ENCODE measurements around the gene STRIP1. TPM values are rescaled to one million over a fixed set of nuclear protein-coding genes. Genes with fewer than 3 reads are reported as not detected.

Gene STRIP1
- total RNA-seq, 6 experiments from 2014 or later, result 9.9 to 15.5 (median 12.4) TPM

DNA sequence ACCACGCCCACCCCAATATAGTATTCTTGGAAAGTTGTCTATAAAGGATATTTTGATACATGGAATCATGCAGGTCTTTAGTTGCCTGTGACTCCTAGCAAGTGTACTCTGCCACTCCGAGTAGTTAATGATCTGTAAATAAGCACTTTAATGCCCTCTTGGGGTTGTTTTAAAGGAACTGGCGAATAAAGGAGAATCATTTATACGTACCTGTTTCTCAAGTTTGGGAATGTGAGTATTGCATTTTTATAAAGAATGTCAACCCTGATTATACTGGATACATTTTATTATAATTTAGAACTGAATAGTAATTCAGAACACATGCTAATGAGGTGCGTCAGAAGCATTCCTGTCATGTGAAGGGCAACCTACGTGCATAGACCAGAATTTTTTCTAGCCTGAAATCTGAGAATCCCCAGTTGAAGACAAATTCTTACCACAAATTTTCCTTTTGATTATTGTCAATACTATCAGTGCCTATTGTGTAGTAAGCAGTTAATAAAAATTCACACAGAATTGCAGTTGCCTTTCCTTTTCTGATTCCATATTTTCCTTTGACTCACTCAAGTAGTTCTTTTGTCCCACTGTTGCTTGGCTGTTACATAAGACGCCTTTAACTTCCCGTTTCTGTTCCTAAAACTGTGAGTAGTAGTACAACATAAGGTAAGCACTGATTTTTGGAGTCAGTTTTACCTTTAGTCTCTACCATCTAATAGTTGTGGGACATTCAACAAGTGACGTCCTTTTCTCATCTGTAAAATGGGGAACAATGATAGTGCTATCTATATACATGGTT is 44.7 kb upstream of the STRIP1 start:
- WGBS (ENCODE audit: insufficient coverage, low coverage, low lambda C conversion rate, missing lambda C conversion rate), result 67% methylated on average over 9 of the region's 9 CpGs
- intact Hi-C loops (cut with DNase I), result no loop called here
- no peak overlapping the region for H3K27ac ChIP-seq

DNA sequence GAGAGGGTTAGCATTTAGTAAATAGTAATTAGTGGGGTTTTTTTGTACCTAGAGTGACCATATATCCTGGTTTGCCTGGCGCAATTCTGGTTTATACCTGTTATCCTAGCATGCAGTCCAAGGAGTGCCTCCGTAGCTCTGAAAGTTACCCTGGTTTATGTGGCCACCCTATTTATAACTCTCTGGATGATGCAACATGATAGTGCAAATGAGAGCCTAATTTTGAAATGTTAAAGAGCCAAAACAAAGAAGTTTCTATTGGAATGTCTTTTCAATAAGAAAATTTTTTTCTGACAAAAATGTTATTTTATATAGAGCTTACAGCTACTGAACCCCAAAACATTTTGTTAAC is 44.1 kb upstream of the STRIP1 start:
- H3K27ac ChIP-seq, result no peak overlapping the region
- H3K36me3 ChIP-seq, result no peaks in the 10 kb centered on the region
- ATAC-seq (peak in 3 of 4 donors; percentile 12 to 30 (median 29)), DNase-seq (no peak)
- peaks cover 0 to 65% (median 24%) of the 10 kb centered on the region in 4 donors for H3K4me1 ChIP-seq
- no peaks in the 10 kb centered on the region for H3K9me3 ChIP-seq
- intact Hi-C loops (cut with DNase I), result no loop called here
- WGBS (ENCODE audit: insufficient coverage, low coverage, low lambda C conversion rate, missing lambda C conversion rate), result 53% methylated on average over 2 of the region's 2 CpGs
- H3K27me3 ChIP-seq, result no peaks in the 10 kb centered on the region
- no peak overlapping the region for H3K4me3 ChIP-seq
- TF ChIP-seq, protein P1, sequence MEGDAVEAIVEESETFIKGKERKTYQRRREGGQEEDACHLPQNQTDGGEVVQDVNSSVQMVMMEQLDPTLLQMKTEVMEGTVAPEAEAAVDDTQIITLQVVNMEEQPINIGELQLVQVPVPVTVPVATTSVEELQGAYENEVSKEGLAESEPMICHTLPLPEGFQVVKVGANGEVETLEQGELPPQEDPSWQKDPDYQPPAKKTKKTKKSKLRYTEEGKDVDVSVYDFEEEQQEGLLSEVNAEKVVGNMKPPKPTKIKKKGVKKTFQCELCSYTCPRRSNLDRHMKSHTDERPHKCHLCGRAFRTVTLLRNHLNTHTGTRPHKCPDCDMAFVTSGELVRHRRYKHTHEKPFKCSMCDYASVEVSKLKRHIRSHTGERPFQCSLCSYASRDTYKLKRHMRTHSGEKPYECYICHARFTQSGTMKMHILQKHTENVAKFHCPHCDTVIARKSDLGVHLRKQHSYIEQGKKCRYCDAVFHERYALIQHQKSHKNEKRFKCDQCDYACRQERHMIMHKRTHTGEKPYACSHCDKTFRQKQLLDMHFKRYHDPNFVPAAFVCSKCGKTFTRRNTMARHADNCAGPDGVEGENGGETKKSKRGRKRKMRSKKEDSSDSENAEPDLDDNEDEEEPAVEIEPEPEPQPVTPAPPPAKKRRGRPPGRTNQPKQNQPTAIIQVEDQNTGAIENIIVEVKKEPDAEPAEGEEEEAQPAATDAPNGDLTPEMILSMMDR (IDR thresholded peaks at IDR 0.05), result no peak
- TF ChIP-seq POLR2A (IDR thresholded peaks at IDR 0.05), result no peak

More for the DNA sequence above, 44.7 kb upstream of the STRIP1 start:
- no peak for DNase-seq
- Histone ChIP-seq H3K9me3 (no peaks in the 10 kb centered on the region), H3K27me3 (no peaks in the 10 kb centered on the region), H3K4me3 (no peak overlapping the region), H3K4me1 (peaks cover 0 to 59% (median 19%) of the 10 kb centered on the region in 4 donors), H3K36me3 (no peaks in the 10 kb centered on the region)
- TF ChIP-seq, protein P1 (IDR thresholded peaks at IDR 0.05), result no peak
- TF ChIP-seq POLR2A (IDR thresholded peaks at IDR 0.05), result no peak
- no peak for ATAC-seq

DNA sequence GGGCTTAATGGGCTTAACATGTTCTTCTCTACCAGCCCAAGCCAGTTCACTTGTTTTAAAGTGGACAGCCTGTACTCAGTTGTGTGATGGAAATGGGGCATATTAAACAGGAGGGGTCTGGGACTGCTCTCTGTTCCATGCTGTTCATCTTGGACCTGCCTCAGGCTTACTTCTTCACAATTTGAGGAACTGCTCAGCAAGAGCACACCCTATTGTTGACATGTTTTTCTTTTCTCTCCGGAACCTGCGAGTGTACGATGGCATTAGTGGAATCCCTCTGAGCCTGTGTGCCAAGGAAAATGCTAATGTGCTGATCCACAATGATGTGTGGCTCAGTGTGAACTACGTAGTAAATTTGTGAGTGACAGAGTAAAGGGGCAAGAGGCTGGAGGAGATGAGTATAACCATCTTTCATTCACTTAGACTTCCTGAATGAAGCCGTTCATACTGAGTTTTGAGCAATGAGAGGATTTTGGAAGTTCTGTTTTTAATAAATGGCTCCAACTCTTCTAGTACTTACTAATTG is 43.0 kb upstream of the STRIP1 start:
- Histone ChIP-seq H3K27ac (no peak overlapping the region), H3K9me3 (no peaks in the 10 kb centered on the region), H3K4me1 (peaks cover 0 to 61% (median 24%) of the 10 kb centered on the region in 4 donors), H3K27me3 (no peaks in the 10 kb centered on the region), H3K36me3 (no peaks in the 10 kb centered on the region), H3K4me3 (no peak overlapping the region)
- TF ChIP-seq, protein P1 (IDR thresholded peaks at IDR 0.05), result no peak
- no peak for TF ChIP-seq POLR2A (IDR thresholded peaks at IDR 0.05)
- no peak for DNase-seq
- 54% methylated on average over 5 of the region's 5 CpGs for WGBS (ENCODE audit: insufficient coverage, low coverage, low lambda C conversion rate, missing lambda C conversion rate)
- intact Hi-C loops (cut with DNase I), result no loop called here
- no peak for ATAC-seq

- no peak overlapping the region for H3K27ac ChIP-seq
- TF ChIP-seq POLR2A (IDR thresholded peaks at IDR 0.05), result no peak
- TF ChIP-seq, protein P1 (IDR thresholded peaks at IDR 0.05), result no peak
- H3K9me3 ChIP-seq, result no peaks in the 10 kb centered on the region
- no peak overlapping the region for H3K4me3 ChIP-seq
- peak in 2 of 4 donors; percentile 27 to 30 for ATAC-seq
- peaks cover 0 to 38% (median 15%) of the 10 kb centered on the region in 4 donors for H3K4me1 ChIP-seq
- 59% methylated on average over 3 of the region's 3 CpGs for WGBS (ENCODE audit: insufficient coverage, low coverage, low lambda C conversion rate, missing lambda C conversion rate)
- intact Hi-C loops (cut with DNase I), result no loop called here
- DNase-seq, result no peak
- no peaks in the 10 kb centered on the region for H3K36me3 ChIP-seq
- no peaks in the 10 kb centered on the region for H3K27me3 ChIP-seq
Observed at GRCh38 chr1:109993885-109994284, 40.5 kb upstream of the STRIP1 start.

Measured in right lobe of liver (tissue), 6 donors.